Activated naive CD8-positive, alpha-beta T cell (primary cell): ENCODE measurements around the gene ESRP2.

Experiments
- H3K27ac Mint-ChIP-seq: one replicate; pipeline ENCODE4 v1.8.0; 2021; ENCODE audit warnings: mixed read lengths
- H3K27me3 Mint-ChIP-seq: one replicate; pipeline ENCODE4 v1.8.0; 2021; ENCODE audit warnings: mixed read lengths
- H3K36me3 Mint-ChIP-seq: one replicate; pipeline ENCODE4 v1.8.0; 2021; ENCODE audit warnings: mixed read lengths
- H3K4me1 Mint-ChIP-seq: one replicate; pipeline ENCODE4 v1.8.0; 2021; ENCODE audit warnings: low read depth, mixed read lengths
- H3K4me3 Mint-ChIP-seq: one replicate; pipeline ENCODE4 v1.8.0; 2021; ENCODE audit warnings: mild to moderate bottlenecking, mixed read lengths
- H3K9me3 Mint-ChIP-seq: one replicate; pipeline ENCODE4 v1.8.0; 2021; ENCODE audit warnings: low read depth, mixed read lengths

The ESRP2 gene

DNA sequence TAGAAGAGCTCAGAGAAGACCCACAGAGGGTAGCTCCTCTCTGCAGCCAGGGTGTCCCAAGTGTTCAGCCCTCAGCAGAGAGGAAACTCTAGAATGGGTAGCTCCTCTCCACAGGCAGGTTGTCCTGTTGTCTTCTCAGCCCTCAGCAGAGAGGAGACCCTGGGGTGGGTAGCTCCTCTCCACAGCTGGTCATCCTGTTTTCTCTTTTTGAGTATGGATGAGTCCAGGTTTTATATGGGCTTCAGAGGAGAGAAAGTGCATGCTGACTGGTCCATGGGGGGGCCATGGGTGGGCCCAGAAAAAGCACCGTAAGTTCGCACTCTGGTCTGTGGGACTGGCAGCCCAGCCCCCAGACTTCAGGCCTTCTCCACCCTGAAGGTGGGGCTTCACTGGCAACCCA, 48.4 kb downstream of the ESRP2 start:
- peaks cover 7% of the 10 kb centered on the region for H3K4me1 Mint-ChIP-seq
- H3K27me3 Mint-ChIP-seq = no peaks in the 10 kb centered on the region
- no peak overlapping the region for H3K27ac Mint-ChIP-seq
- H3K9me3 Mint-ChIP-seq = no peaks in the 10 kb centered on the region
- no peak overlapping the region for H3K4me3 Mint-ChIP-seq
- H3K36me3 Mint-ChIP-seq = peaks cover 19% of the 10 kb centered on the region

DNA sequence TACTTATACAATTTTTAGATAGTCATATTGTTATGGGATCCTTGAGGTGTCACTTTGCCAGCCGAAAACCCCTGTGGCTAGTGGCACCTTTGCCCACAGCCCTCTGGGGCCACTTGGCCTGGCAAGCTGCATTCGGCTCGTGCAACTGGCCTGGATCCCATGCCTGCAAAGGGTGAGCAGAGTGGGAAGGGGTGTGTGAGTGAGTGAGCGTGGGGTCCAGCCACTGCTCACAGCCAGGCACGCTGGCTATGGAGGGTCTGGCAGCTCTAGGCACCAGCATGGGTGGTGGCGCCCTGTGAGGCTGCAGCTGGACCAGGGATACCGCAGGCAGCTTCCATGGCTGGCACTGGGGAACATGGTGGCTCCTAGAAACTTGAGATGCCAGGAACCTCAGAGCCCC, 49.0 kb downstream of the ESRP2 start:
- Mint-ChIP-seq H3K9me3 (no peaks in the 10 kb centered on the region), H3K4me3 (no peak overlapping the region), H3K36me3 (peaks cover 21% of the 10 kb centered on the region), H3K4me1 (peaks cover 7% of the 10 kb centered on the region), H3K27ac (no peak overlapping the region), H3K27me3 (no peaks in the 10 kb centered on the region)

DNA sequence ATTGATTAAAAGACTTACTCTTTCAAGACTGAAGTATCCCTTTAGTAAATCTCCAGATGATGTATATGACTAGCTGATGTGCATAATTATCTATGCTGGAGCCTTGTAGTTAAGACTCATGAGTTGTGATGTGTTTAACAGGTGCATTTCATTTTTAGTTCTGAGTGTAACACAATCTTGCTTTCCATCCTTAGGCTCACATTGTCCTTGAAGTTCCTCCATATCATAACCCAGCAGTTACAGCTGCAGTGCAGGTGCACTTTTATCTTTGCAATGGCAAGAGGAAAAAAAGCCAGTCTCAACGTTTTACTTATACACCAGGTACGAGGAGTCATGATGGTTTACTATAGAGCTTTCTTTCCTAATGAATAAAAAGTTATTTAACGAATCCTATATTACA, 52.9 kb downstream of the ESRP2 start:
- Mint-ChIP-seq H3K27me3 (no peaks in the 10 kb centered on the region), H3K4me1 (peaks cover 1% of the 10 kb centered on the region), H3K36me3 (peaks cover 19% of the 10 kb centered on the region), H3K27ac (peak overlapping the region; percentile 50), H3K9me3 (no peaks in the 10 kb centered on the region), H3K4me3 (no peak overlapping the region)

DNA sequence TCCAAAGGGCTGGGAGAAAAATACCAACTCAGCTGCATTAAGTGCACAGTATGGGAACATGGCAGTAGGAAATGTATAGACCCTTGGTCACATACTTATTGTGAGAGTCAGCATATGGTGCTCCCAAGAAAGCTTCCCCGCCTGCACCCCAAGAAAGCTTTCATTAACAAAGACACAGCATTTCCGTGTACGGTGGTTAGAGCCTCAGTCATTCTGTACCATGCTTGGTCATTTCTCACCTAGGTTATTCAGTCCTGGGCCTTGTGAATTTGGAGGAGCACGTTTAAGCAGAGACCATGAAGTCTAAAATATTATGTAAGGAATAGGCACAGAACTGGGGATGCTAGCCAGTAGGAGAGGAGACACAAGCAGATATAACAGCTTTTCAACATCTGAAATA, 56.1 kb downstream of the ESRP2 start:
- H3K27ac Mint-ChIP-seq = no peak overlapping the region
- no peak overlapping the region for H3K4me3 Mint-ChIP-seq
- no peaks in the 10 kb centered on the region for H3K9me3 Mint-ChIP-seq
- H3K27me3 Mint-ChIP-seq = no peaks in the 10 kb centered on the region
- H3K36me3 Mint-ChIP-seq = peaks cover 14% of the 10 kb centered on the region
- H3K4me1 Mint-ChIP-seq = peaks cover 12% of the 10 kb centered on the region

DNA sequence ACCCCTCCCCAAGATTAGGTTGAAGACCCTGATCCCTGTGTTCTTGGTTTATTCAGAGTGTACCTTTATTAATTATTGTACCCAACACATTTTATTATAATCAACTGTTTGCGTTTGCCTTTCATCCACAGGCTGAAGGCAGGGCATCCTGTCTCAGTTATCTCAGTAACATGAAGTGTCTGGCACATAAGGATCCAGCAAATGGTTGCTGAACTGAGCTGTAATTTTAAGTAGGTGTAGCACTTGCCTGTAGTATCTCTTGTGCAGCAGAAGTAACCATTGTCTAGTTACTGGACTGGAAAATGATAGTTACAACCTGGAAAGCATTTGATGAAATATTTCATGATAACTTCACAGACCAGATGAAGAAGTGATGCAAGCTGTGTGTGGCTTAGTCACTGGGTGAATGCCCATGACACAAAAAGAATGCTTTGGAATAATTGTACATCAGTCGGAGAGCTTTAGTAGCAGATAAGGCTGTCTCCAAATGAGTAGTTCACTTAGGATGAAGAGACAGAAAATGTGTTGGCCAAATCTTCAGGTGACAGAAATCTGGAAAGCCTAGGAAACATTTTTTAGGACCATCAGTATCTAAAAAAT, 56.6 kb downstream of the ESRP2 start:
- H3K27ac Mint-ChIP-seq = peak overlapping the region; percentile 58

More for the DNA sequence above, 56.6 kb downstream of the ESRP2 start:
- Mint-ChIP-seq H3K27me3 (no peaks in the 10 kb centered on the region), H3K36me3 (peaks cover 14% of the 10 kb centered on the region), H3K4me1 (peaks cover 12% of the 10 kb centered on the region), H3K4me3 (no peak overlapping the region), H3K9me3 (no peaks in the 10 kb centered on the region)
